ENCODE results near the gene DNAH8. TPM values are rescaled to one million over a fixed set of nuclear protein-coding genes. Genes with fewer than 3 reads are reported as not detected.

DNAH8 gene
- total RNA-seq, 4 donors from 2014 or later, result 0.22 TPM; not detected in 3

GRCh38 chr6:38713812-38714211 lies 1.3 kb upstream of the DNAH8 start:
- no peak for TF ChIP-seq EP300 (IDR thresholded peaks at IDR 0.05)
- no peak for TF ChIP-seq POLR2A (IDR thresholded peaks at IDR 0.05)
- no peak for TF ChIP-seq CTCF (IDR thresholded peaks at IDR 0.05)
- H3K36me3 ChIP-seq, result no peaks in the 10 kb centered on the region
- 60 to 69% methylated on average over 6 of the region's 6 CpGs for WGBS, 2 donors
- no peak for DNase-seq (ENCODE audit: low spot score in 2 of 2)
- peaks cover 0 to 11% (median 6%) of the 10 kb centered on the region in 4 donors for H3K4me1 ChIP-seq
- no peak overlapping the region for H3K27ac ChIP-seq
- no peak overlapping the region for H3K4me3 ChIP-seq
- no peaks in the 10 kb centered on the region for H3K9me3 ChIP-seq
- H3K27me3 ChIP-seq, result peaks cover 0 to 58% of the 10 kb centered on the region in 2 donors

DNA sequence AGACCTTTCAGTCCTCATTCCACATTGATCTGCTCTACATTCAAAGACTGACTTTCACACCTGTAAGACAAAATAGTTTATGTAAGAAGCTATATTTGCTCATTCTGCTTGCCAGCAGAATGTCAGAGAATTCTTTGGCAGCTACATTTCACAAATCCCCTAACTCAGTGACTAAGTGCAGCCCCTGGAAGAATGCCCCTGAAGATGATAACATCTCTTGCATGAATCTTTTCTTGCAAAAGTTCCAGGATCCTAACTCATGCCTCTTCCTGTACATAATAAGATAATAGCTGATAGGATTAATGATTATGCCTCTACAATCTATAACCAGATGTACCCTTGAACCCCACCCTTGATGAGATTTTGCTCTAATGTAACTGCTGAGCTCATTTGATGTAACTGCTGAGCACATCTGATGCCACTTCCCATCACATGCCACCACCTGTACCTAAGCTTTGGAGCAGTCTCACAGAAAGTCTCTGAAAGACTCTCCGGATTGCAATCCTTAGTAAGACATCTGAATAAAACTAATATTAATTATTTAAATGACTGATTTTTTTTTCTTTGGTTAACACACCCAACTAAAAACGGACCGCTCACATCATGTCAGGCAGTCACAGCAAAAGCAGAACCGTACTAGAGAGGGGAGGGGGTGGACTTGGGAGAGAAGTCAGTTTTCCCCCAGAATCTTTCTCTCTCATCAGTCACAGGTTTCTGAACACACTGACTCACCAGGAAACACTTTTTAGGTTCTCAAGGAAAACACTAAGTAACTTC lies 684 bp upstream of the DNAH8 start:
- Histone ChIP-seq H3K27me3 (peaks cover 0 to 64% of the 10 kb centered on the region in 2 donors), H3K36me3 (no peaks in the 10 kb centered on the region), H3K4me1 (peaks cover 0 to 11% (median 6%) of the 10 kb centered on the region in 4 donors), H3K9me3 (no peaks in the 10 kb centered on the region), H3K27ac (no peak overlapping the region), H3K4me3 (peak overlapping the region in 3 of 4 donors; percentile 27 to 45 (median 31))
- TF ChIP-seq CTCF (IDR thresholded peaks at IDR 0.05), result no peak
- TF ChIP-seq EP300 (IDR thresholded peaks at IDR 0.05), result no peak
- no peak for TF ChIP-seq POLR2A (IDR thresholded peaks at IDR 0.05)
- WGBS, 2 donors, result 38 to 44% methylated on average over 4 of the region's 4 CpGs
- no peak for DNase-seq (ENCODE audit: low spot score in 2 of 2)

DNA sequence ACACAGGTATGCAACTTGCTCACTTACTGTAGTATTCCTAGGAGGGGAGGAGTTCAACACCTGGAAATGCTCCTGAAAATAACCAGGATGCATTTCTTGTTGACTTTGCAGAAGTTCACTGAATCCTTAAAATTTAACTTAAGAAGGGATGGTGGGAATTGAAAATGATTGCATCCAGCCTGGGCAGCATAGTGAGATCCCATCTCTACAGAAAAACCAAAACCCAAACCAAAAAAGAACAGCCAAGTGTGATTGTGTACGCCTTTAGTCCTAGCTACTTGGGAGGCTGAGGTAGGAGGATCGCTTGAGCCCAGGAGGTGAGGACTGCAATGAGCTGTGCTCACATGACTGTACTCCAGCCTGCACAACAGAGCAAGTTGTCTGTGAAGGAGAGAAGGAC lies 1.7 kb downstream of the DNAH8 start:
- Histone ChIP-seq H3K36me3 (no peaks in the 10 kb centered on the region), H3K4me1 (peaks cover 0 to 11% (median 6%) of the 10 kb centered on the region in 4 donors), H3K9me3 (peaks cover 0 to 3% (median 0%) of the 10 kb centered on the region in 4 donors), H3K27ac (no peak overlapping the region), H3K27me3 (peaks cover 0 to 75% of the 10 kb centered on the region in 2 donors), H3K4me3 (no peak overlapping the region)
- WGBS, 2 donors, result 92 to 96% methylated on average over 2 of the region's 2 CpGs
- TF ChIP-seq POLR2A (IDR thresholded peaks at IDR 0.05), result no peak
- TF ChIP-seq CTCF (IDR thresholded peaks at IDR 0.05), result no peak
- TF ChIP-seq EP300 (IDR thresholded peaks at IDR 0.05), result no peak
- no peak for DNase-seq (ENCODE audit: low spot score in 2 of 2)

- no peaks in the 10 kb centered on the region for H3K36me3 ChIP-seq
- H3K27ac ChIP-seq, result no peak overlapping the region
Observed at GRCh38 chr6:38719358-38719757, 4.2 kb downstream of the DNAH8 start.

More at GRCh38 chr6:38719358-38719757, 4.2 kb downstream of the DNAH8 start:
- Histone ChIP-seq H3K4me1 (peaks cover 0 to 11% (median 6%) of the 10 kb centered on the region in 4 donors), H3K27me3 (peaks cover 0 to 60% of the 10 kb centered on the region in 2 donors), H3K4me3 (no peak overlapping the region), H3K9me3 (peaks cover 0 to 3% (median 0%) of the 10 kb centered on the region in 4 donors)
- TF ChIP-seq CTCF (IDR thresholded peaks at IDR 0.05) (no peak), EP300 (IDR thresholded peaks at IDR 0.05) (no peak), POLR2A (IDR thresholded peaks at IDR 0.05) (no peak)
- DNase-seq (ENCODE audit: low spot score in 2 of 2), result no peak
- WGBS, 2 donors, result 81 to 91% methylated on average over 1 of the region's 1 CpG

Measured in tibial nerve (tissue), 4 donors.